LNCaP clone FGC (cell line): ENCODE data around the gene OR7G2.
"Not testable (repeated sequence)": the region's sequence is repeated elsewhere in the genome, so short reads cannot be mapped to it uniquely, and the experiment has no call there.

Experiments
- DNase-seq: peaks from one replicate; pipeline ENCODE4 v3.0.0-alpha.2; 2011; ENCODE audit warnings: low read depth
- H3K4me3 ChIP-seq: 2 replicates; pipeline ENCODE4 v1.5.1; 2011; ENCODE audit warnings: mild to moderate bottlenecking, low read depth, low read length, control low read depth
- CTCF ChIP-seq: IDR thresholded peaks from 2 replicates; pipeline ENCODE4 v1.5.1; 2012; ENCODE audit warnings: mild to moderate bottlenecking; ENCODE audit not compliant: control insufficient read depth, insufficient read depth; ENCODE audit errors: extremely low read depth

Gene OR7G2

GRCh38 chr19:9076901-9077300 is 30.4 kb downstream of the OR7G2 start:
- no peak overlapping the region for H3K4me3 ChIP-seq
- no peak for DNase-seq
- no peak for TF ChIP-seq CTCF

DNA sequence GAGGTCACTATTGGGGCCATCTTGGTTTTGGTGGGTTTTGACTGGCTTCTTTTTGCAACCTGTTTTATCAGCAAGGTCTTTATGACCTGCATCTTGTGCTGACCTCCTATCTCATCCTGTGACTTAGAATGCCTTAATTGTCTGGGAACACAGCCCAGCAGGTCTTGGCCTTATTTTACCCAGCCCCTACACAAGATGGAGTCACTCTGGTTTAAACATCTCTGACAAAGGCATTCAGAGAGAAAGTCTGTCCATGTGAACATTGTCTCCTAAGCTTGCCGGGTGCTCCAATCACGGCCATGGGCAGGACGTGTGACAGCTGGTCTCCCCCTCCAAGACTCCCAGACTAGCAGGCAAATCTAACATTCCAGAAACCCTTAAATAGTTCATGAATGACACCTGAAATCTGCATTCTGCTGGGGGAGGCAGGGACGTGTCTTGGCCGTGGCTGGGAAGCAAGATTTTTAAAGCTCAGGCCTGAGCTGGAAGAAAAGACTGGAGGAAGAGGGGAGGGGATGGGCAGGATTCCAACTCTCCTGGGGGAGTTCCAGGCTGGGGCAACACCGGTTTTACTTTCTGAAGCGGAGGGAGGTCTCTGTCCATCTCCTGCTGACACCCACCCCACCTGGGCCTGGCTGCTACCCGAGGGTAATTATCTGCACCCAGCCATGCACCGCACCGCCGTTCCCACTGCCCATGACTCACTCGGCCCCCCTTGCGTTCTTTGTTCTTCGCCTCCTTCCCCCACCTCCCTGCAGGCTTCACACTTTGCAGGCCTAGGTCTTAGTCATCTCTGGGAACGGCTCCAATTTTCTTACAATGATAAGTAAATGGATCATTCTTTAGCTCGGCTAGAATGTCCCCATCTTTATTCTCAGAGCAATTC is 32.0 kb downstream of the OR7G2 start:
- no peak overlapping the region for H3K4me3 ChIP-seq
- no peak for DNase-seq
- TF ChIP-seq CTCF = no peak

GRCh38 chr19:9073806-9074205 is 33.5 kb downstream of the OR7G2 start:
- no peak overlapping the region for H3K4me3 ChIP-seq
- no peak for TF ChIP-seq CTCF
- DNase-seq = no peak

DNA sequence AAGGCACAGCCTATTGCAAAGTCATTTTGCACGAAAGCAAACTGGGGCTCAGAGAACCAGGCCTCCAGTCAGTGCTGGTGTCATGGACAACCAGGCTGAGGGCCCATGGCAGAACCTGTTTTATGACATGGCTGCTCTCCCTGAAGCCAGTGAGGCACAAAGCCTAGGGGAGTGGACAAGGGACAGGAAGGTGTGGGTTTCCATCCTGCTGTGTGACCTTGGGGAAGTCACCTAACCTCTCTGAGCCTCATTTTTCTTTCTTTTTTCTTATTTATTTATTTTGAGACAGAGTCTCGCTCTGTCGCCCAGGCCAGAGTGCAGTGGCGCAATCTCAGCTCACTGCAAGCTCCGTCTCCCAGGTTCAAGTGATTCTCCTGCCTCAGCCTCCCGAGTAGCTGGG is 35.6 kb downstream of the OR7G2 start:
- H3K4me3 ChIP-seq, DNase-seq: not testable (repeated sequence)

DNA sequence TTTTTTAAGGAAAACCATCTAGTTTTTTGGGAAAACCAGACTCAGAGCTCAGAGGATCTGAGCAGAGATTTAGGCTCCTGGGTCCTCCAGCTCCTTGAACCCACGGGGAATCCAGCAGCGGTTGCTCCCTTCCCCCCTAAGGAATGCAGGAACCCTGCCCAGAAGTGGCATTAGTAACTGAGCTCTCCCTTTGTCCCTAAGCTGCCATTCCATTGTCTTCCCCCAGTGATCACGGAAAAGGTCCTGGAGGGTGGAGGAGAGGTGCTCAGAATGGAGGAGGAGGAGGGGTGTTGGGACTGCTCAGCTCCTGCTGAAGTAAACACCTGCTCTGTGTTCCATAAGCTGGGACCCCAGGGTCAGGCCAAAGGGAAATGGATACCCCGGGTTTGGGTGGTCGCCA is 37.2 kb downstream of the OR7G2 start:
- DNase-seq = no peak
- no peak overlapping the region for H3K4me3 ChIP-seq
- no peak for TF ChIP-seq CTCF

GRCh38 chr19:9065457-9066014 is 41.7 kb downstream of the OR7G2 start:
- DNase-seq = no peak
- H3K4me3 ChIP-seq = no peak overlapping the region
- TF ChIP-seq CTCF = no peak

GRCh38 chr19:9061879-9062278 is 45.4 kb downstream of the OR7G2 start:
- TF ChIP-seq CTCF = no peak
- no peak overlapping the region for H3K4me3 ChIP-seq
- no peak for DNase-seq
